GM06990 (cell line): ENCODE data around the gene POR.

ENCODE experiments used
- DNase-seq: peaks from one replicate; pipeline ENCODE4 v3.0.0-alpha.2; 2011; ENCODE audit not compliant: insufficient read length; ENCODE audit errors: extremely low read depth
- H3K27me3 ChIP-seq: replicated peaks from 2 replicates; pipeline ENCODE4 v1.6.0; 2011; ENCODE audit warnings: low read length; ENCODE audit not compliant: control insufficient read depth, insufficient read depth
- H3K36me3 ChIP-seq: 2 replicates; pipeline ENCODE4 v1.5.1; 2011; ENCODE audit warnings: low read length; ENCODE audit not compliant: control insufficient read depth, insufficient read depth
- H3K4me3 ChIP-seq: replicated peaks from 2 replicates; pipeline ENCODE4 v1.5.1; 2011; ENCODE audit warnings: low read depth, mild to moderate bottlenecking, control low read depth, low read length
- TF ChIP-seq, protein P1 (sequence below): IDR thresholded peaks from 2 replicates; pipeline ENCODE4 v1.5.1; 2011; ENCODE audit warnings: low read length, control low read depth, mild to moderate bottlenecking, inconsistent platforms; ENCODE audit not compliant: insufficient read depth, poor library complexity, severe bottlenecking

POR gene

DNA sequence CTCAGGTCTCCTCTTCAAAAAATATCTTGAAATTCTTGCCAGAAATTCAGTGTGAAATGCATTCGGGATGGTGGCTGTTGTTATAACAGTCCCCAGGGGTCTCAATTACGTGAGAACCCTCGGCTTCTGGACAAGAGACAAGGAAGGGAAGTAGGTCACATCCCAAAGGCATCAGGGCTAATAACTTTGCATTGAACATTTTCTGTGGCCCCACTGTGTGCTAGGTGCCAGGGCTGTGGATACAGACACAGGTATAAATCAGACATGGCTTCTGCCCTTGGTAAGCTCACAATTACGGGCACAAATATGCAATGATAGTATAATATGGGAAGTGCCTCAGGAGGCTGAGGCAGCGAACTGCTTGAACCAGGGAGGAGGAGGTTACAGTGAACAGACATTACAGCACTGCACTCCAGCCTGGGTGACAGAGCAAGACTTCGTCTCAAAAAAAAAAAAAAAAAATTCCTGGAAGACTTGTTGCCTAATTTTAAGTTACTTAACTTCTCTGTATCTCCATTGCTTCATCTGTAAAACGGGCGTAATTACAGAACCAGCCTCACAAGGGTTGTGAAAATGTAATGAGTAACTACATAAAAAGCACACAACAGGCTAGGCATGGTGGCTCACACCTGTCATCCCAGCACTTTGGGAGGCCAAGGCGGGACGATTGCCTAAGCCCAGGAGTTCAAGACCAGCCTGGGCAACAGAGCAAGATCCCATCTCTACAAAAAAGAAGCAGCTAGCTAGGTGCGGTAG is 38.7 kb upstream of the POR start:
- Histone ChIP-seq H3K36me3 (no peaks in the 10 kb centered on the region; the same call in none of the 2 replicates), H3K27me3 (no peaks in the 10 kb centered on the region), H3K4me3 (no peak overlapping the region)
- DNase-seq = no peak
- TF ChIP-seq, protein P1, sequence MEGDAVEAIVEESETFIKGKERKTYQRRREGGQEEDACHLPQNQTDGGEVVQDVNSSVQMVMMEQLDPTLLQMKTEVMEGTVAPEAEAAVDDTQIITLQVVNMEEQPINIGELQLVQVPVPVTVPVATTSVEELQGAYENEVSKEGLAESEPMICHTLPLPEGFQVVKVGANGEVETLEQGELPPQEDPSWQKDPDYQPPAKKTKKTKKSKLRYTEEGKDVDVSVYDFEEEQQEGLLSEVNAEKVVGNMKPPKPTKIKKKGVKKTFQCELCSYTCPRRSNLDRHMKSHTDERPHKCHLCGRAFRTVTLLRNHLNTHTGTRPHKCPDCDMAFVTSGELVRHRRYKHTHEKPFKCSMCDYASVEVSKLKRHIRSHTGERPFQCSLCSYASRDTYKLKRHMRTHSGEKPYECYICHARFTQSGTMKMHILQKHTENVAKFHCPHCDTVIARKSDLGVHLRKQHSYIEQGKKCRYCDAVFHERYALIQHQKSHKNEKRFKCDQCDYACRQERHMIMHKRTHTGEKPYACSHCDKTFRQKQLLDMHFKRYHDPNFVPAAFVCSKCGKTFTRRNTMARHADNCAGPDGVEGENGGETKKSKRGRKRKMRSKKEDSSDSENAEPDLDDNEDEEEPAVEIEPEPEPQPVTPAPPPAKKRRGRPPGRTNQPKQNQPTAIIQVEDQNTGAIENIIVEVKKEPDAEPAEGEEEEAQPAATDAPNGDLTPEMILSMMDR = no peak

DNA sequence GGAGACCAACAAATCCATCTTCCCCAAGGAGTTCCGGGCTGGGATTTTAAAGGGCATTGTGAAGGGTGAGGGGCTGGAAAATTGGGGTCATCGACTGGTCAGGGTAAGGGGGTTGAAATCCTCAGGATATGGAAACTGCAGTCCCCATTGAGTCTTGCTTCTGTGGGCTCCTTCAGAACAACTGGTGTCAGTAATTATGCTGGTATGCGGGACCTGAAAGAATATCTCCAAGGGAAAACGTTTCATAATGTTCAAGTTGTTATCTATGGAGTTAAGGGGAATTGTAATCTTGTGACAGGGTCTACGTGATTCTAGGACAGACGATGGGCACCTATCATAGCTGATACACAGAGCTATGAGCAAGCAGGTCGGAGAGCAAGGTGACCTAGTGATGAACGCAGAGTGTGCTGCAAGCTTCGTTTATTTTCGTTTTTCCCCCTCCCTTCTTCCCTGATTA is 36.6 kb upstream of the POR start:
- TF ChIP-seq, protein P1 = no peak
- Histone ChIP-seq H3K27me3 (no peaks in the 10 kb centered on the region), H3K4me3 (peak overlapping the region; percentile 78), H3K36me3 (peaks cover 11% of the 10 kb centered on the region)
- DNase-seq = no peak

DNA sequence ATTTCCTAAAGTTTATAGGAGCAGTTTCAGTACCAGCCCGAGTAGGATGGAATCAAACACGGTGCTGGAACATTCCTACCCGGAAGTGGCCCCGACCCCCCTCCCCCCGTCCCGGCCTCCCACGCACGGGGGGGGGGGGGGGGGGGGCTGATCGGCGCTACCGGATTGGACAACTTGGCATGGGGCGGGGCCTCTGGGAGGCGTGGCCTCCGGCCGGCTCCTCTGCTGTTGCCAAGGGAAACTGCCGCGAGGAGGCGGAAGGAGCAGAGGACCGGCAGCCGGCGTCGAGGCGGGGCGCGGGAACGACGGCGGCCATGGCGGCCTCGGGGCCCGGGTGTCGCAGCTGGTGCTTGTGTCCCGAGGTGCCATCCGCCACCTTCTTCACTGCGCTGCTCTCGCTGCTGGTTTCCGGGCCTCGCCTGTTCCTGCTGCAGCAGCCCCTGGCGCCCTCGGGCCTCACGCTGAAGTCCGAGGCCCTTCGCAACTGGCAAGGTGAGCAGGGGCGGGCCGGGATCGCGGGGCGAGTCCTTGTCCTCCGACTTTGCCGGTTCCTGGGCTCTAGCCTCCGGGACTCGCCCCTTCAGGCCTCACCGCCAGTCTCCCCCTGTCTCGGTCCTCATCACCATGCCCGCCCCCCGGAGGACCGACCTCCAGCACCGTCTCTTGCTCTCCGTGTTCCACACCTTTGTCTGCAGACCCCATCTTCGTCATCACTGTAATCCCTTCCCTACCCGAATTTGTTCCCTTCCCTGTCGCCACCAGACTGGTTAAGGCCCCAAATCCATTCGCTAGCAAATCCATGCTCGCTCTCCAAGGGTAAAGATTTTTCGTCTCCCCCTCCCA is 36.0 kb upstream of the POR start, which contains the start of gene RHBDD2:
Gene RHBDD2 (plus strand): TSS at position 266 of the 843 bp plus-strand sequence. CDS start 49 bp downstream, at position 315.
- Histone ChIP-seq H3K4me3 (peak within 1 kb of the TSS; percentile 78), H3K36me3 (peaks cover 11% of the 10 kb centered on the region), H3K27me3 (no peaks in the 10 kb centered on the region)
- TF ChIP-seq, protein P1 = no peak
- peak; percentile 96 for DNase-seq

DNA sequence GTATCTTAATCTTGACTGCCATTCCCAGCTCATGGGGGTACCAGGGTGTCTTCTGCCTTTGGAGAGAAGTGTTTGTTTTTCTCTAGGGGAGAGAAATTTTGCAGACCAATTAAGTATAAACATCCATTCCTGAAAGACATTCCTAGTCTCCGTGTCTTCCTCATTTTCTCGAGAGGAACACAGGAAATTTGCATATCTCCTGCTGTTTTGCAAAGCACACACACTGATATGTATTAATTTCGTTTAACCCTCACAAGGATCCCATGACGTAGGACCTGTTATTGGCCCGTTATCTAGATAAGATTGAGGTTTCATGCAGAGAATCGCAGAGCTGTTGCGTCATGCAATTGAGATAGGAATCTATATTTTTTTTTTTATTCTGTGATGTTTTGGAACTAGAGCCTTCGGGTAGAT is 35.2 kb upstream of the POR start:
- Histone ChIP-seq H3K27me3 (no peaks in the 10 kb centered on the region), H3K36me3 (peaks cover 14% of the 10 kb centered on the region), H3K4me3 (peak overlapping the region; percentile 78)
- TF ChIP-seq, protein P1 = no peak
- no peak for DNase-seq

DNA sequence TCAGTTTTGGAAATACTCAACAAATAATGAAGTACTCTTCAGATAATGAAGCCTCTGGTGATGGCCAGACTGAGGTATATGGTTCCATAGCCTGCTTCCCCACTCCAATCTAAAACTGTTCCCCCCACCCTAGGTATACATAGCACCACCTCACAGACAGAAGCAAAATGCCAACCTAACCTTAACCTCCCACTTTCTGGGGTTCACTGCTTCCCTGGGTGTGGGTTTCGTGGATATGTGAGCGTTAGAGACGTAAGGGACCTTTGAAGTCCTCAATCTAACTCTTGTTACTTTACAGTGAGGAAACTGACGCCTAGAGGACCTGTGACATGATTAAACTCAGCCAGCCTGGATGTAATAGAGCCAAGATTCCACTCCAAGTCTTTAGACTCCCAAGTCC is 34.7 kb upstream of the POR start:
- DNase-seq = no peak
- TF ChIP-seq, protein P1 = no peak
- Histone ChIP-seq H3K36me3 (peaks cover 19% of the 10 kb centered on the region), H3K27me3 (no peaks in the 10 kb centered on the region), H3K4me3 (peak overlapping the region; percentile 78; the same call in 1 of the 2 replicates)
